ENCODE data around the gene SELP.

The SELP gene

DNA sequence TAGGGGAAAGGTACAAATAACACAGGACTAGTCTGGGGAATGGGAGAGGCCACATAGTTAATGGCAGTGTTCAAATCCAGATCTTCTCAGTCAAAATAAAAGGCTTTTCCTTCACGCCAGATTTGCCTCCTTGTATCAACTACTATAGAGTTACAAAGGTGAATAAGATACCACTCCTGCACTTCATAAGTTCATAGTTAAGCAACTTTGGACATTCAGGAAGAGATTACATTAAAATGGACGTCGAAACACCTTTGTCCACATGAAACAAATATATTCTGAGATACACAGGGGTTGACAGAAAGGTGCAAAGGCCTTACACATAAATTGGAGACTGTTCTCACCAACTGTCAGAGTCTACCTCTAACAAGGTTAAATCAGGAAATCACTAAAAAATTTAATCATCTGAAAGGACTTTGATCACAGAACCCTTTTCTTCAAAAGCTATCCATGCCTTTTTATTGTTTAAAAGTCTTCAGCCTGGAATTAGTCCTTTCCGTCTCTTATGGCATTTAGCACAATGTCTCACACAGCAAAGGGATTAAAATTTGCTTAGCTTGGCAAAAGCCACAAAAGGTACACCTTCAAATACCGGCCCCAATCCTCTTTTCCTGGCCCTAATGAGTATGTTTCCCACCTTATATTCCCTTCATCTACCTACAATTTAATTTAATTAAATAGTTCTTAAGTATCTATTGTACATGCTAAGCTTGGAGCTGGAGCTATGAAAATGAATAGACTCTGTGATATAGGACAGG is 51.8 kb downstream of the SELP start:
- in situ Hi-C loops (cut with HindIII; ENCODE audit: low sequenced_read_pairs) = no loop called here

DNA sequence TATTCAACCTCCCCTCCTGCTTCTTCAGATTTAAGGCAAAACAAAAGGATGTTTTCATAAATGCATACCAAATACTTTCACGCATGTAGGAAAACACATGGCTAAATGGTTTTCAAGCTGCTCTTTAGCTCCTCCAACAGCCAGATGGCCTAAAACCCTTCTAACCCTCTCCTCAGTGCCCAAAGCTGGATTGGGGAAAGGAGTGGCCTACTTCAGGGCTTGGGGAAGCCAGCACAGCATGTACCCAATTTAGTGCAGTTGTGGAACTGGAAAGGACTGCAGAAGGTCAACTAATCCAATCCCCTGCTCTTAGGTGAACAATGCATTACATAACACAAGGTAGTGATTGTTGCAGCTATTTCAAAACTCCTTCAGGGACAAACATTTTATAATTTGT is 53.0 kb downstream of the SELP start:
- in situ Hi-C loops (cut with HindIII; ENCODE audit: low sequenced_read_pairs) = no loop called here

DNA sequence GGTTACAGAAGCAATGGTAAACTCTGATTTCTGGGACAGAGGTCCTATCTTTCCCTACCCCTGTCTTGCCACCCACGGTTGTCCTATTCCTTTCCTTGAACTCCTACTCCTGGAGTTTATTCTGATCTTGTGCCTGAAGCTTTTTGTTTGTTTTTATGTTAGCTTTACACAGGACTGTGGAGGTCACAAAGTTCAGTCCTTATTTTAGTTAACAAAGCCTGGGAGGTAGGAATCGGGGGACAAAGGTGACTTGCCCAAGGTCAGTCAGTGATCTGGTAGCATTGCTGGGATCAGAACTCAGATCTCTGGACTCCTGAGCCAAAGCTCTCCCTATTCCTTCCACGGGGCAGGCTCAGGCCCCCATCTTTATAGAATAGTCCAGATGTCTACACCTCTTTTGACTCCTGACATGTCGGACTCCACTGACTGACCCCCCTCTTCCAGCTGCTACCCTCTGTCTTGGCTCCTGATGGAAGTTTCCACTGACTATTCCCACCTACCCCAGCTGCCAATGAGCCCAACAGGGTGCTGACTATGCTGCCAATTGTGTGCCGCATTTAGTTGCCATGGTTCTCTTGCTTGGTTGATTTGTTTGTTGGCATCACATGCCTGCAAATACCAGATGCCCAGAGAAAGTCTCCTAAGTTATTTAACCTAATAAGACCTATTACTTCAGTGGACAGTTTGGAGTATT is 53.5 kb downstream of the SELP start:
- in situ Hi-C loops (cut with HindIII; ENCODE audit: low sequenced_read_pairs) = no loop called here

DNA sequence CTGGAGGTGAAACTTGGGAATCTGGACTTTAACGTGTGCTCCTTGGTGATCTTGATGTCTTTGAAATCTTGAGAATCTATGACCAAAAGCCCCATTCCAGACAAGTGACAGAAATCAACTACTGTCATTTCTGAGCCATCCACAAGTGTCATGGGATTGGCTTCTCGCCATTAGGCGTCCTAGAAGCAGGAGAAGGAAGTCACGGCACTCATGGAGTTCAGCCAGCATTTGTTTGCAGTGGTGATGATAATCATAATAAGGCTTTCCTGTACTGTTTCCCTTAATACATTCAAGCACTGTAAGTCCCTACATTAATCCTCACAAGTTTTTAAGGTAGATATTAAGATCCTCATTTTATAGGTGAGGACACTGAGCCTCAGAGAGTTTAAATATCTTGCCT is 55.6 kb downstream of the SELP start:
- in situ Hi-C loops (cut with HindIII; ENCODE audit: low sequenced_read_pairs) = no loop called here

DNA sequence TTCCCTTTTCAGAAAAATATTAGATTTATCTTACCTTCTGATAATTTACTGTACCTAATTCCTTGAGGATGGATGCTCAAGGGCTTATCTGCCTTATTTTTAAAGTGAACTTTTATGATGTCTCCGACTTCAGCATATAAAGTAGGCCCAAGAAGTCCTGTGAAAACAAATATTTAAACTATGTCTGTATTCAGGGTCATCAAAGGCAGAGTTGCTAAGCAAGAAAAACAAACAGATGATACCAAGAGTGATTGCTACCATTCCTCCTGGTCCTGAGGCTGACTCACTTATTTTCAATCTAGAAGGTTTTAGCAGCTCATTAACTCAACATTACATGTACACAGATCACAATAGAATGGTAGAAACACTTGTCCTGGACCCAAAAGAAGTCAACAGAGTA is 57.7 kb downstream of the SELP start:
- in situ Hi-C loops (cut with HindIII; ENCODE audit: low sequenced_read_pairs) = no loop called here

DNA sequence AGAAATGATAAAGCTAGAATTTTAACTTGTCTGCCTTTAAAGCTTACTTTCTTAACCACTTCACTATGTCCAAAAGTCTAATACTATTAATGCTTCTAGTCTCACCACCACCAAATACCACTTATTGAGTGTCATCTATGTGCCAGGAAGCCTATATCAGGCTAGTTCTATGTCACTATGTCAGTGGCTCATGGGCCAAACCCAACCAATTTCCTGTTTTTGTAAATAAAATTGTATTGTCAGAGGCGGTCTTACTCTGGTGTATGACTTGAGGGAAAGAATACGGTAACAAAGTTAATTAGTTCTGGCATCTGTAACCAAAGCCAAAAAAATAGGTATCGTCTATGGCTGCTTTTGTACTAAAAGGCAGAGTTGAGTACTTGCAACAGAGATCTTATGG is 58.5 kb downstream of the SELP start:
- in situ Hi-C loops (cut with HindIII; ENCODE audit: low sequenced_read_pairs) = no loop called here

DNA sequence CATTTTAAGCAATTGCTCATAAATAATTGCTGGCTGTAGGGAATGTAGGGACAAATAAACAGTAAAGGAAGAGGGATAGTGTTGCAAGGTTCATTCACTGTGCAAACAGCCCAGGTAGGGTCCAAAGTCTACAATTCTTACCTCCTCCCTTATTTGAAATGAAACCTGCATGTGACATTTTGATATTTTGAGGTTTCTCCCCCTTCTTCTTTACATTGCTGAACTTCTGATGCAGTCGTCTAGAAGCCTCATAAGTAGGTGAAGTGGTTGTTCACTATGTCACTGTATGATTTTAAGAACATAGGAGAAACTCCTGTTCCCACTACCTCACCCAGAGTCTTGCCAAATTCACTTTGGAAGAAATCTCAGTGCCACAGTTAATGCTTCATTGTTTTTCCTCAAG is 59.8 kb downstream of the SELP start:
- in situ Hi-C loops (cut with HindIII; ENCODE audit: low sequenced_read_pairs) = no loop called here

DNA sequence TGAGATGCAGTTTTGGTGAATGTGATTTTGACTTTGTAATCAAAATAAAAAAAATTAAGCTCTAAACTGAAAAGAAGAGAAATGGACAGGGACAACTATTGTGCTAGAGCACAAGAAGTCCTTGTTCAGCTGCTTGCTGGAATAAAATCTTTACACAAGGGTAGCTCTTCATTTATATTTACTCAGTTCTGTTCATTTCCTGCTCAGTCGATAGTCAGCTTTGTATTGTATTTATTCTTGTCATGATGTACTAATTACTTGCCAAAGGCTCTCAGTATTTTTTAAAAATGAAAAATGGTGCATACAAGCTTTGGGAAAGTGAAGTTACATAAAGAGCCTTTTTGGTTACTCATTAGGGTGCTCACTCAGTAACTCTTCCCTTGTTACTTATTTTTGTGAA is 61.4 kb downstream of the SELP start:
- in situ Hi-C loops (cut with HindIII; ENCODE audit: low sequenced_read_pairs) = no loop called here

DNA sequence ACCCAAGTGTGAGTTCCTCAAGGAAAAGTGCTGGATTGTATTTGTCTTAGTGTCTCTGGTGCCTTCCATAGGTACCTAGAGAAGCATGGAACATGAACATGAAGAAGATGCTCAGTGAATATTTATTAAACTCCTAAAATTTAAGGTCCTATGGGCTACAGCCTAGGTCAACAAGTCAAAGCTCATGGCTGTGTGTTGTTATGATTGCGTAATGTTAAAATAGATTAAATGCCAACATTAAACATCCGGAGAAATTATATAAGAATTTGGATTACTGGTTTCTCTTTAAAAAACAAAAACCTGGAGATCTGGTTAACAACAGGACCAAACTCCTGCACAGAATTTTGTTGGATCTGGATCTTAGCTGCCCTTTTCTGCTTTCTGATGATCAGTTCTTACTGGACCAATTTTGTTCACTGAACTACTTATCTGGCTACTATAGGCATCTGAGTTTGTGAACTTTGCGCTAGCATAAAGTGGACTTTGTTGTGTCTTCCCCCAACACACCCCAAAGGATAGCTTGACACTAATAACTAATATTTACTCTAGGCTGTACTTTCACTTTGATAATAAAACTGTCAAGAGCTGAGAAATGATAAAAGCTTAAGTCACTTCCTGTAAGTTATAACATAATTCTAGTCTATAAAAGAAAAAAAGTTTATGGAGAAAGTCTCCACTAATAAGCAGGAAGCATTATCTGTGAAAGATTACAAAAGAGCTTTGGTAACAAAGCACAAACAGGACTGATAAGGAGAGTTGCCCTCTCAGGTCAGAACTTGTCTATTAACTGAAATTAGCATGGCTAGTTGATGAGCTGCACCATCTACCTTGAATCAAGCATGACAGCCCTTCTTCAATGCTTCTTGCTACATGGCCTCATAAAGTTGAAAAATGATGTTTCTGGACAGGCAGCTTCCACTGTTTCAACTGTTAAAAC is 64.3 kb downstream of the SELP start:
- in situ Hi-C loops (cut with HindIII; ENCODE audit: low sequenced_read_pairs) = no loop called here

DNA sequence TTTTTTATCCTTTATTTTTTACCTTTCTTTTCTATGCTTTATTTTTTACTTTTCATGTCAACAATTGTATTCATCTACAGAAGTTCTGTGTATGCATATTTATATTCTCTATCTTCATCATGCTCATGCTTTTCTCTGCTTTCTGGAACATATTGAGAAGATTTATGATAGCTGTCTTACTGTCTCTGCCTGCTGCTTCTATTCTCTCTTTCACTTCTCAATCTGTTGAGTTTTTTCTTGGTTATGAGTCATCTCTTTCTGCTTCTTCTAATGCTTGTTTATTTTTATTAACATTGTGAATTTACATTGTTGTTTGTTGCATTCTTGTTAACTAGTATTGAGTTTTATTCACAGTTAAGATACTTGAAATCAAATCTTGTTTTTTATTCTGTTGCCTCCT is 66.3 kb downstream of the SELP start:
- in situ Hi-C loops (cut with HindIII; ENCODE audit: low sequenced_read_pairs) = no loop called here

DNA sequence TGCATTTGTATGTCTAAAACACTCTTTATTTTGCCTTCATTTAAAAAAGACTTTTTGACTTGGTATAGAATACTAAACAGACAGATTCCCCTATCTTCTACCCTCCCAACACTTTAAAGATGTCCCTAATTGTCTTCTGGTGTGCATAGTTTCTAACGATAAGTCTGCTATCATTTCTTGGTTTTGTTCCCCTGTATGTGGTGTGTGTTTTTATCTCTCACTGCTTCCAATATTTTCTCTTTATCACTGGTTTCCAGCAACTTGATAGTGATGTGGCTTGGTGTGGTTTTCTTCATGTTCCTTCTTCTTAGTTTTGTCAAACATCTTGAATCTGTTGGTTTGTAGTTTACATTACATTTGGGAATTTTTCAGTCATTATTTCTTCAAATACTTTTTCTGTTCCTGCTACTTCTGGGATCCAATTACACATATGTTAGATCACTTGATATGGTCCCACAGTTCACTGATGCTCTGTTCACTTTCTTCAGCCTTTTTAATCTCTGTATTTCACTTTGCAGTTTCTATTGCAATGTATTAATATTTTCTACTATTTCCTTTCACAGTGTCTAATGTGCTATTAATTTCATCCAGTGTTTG is 66.8 kb downstream of the SELP start:
- in situ Hi-C loops (cut with HindIII; ENCODE audit: low sequenced_read_pairs) = no loop called here

DNA sequence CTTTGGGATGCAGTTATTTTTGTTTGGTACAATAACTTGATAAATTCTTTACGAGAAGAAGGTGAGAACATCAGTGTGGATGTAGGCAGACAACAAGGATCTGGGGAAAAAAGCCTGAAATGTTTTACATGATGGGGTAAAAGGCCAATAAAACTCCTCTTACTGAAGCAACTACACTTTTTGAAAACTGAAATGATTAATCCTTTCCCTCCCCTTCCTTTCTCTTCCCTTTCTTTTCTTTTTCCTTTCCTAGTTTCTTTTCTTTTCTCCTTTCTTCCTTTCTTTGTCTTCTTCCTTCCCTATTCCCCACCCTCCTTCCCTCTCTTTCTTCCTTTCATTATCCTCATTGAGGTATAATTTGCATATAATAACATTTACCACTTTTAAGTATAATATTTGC is 68.2 kb downstream of the SELP start:
- in situ Hi-C loops (cut with HindIII; ENCODE audit: low sequenced_read_pairs) = no loop called here

DNA sequence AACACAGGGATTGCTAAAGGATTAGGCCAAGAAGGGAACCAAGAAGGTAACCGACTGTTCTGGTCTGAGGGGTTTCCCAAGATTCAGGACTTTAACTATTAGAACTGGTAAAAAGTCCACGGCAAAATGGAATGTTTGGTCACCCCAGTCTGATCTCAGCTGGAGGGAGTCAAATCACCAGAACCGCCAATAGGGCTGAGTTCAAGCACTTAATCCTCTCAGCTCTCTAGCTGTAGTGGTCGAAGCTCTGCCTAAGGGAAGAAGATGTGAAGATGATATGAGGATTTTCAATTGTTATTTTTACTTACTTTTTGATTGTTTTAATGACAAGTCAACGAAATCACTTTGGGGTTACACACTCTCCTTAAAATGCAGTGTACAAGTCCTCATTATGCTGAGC is 72.8 kb downstream of the SELP start:
- in situ Hi-C loops (cut with HindIII; ENCODE audit: low sequenced_read_pairs) = no loop called here

DNA sequence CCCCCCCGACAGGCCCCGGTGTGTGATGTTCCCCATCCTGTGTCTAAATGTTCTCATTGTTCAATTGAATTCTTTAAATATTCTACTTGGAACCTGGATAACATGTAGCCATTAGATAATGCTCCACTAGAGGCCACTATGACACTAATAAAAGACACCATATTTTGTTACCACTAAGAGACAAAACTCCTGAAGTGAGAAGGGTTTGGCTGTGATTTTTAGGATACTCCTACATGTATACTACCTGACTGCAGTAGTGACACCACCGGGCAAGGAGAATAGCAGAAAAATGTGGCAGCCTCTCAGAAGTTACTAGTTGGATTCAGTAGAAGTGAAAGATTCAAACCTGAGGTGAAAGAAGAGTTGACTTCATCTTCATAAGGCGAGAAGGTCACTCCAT is 79.6 kb downstream of the SELP start:
- in situ Hi-C loops (cut with HindIII; ENCODE audit: low sequenced_read_pairs) = loop anchor here (5.0 kb wide), 1 partner anchor 83 kb away; no protein-coding TSS in a partner anchor

DNA sequence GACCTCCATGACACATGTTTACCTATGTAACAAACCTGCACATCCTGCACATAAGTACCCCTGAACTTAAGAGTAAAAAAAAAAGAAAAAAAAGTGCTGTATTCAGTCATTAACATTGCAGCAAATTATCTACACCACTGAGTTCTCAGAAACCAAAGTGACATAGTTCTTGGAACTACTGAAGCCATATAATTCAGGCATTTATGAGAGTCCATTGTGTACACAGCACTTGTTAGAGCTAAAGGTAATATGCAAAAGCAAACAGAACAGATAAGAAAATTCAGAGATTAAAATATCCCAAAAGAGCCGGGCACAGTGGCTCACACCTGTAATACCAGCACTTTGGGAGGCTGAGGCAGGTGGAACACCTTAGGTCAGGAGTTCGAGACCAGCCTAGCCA is 81.6 kb downstream of the SELP start:
- in situ Hi-C loops (cut with HindIII; ENCODE audit: low sequenced_read_pairs) = no loop called here

DNA sequence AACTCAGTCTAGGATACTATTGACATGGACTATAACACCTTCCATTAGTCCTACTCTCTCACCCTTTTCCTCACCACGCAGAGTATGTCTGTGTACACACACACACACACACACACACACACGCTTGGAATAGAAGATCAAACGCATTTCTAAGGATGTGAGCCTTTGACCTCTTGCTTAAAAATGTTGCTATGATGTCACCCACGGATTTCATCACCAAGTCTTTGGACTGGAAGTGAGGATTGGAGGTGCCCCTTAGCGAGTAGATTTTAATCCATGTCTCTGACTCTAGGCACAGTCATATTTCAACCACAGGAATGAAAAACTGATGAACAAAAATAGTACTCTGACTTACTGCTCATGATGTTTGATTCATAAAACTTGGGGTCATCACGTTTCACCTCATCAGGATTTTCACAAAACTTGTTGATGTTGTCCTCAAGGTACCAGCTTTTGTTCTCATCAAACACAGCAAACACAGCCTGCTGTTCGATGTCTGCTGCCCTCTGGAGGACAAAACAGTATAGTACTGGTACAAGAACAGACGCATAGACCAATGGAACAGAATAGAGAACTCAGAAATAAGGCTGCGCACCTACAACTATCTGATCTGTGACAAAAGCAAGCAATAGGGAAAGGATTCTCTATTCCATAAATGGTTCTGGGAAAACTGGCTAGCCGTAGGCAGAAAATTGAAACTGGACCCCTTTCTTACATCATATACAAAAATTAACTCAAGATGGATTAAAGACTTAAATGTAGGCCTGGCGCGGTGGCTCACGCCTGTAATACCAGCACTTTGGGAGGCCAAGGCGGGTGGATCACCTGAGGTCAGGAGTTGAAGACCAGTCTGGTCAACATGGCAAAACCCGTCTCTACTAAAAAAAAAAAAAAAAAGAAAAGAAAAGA is 83.6 kb downstream of the SELP start:
- in situ Hi-C loops (cut with HindIII; ENCODE audit: low sequenced_read_pairs) = no loop called here

DNA sequence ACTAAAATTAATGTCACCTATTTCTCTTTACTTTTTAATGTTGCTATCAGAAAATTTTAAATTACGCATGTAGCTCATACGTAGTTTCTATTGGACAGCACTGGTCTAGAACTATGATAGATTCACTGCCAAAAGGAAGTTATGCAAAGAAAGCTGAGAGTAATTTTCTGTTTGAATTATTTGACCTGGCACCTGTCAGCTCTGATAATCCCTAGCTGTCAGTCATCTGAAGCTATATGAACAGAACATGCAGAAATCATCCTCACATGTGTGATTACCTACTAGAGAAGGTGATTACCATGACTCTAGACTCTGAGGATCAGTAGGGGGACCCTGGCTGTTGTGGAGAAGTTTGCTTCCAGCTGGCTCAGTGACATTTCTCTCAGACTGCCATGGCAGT is 84.5 kb downstream of the SELP start:
- in situ Hi-C loops (cut with HindIII; ENCODE audit: low sequenced_read_pairs) = no loop called here

DNA sequence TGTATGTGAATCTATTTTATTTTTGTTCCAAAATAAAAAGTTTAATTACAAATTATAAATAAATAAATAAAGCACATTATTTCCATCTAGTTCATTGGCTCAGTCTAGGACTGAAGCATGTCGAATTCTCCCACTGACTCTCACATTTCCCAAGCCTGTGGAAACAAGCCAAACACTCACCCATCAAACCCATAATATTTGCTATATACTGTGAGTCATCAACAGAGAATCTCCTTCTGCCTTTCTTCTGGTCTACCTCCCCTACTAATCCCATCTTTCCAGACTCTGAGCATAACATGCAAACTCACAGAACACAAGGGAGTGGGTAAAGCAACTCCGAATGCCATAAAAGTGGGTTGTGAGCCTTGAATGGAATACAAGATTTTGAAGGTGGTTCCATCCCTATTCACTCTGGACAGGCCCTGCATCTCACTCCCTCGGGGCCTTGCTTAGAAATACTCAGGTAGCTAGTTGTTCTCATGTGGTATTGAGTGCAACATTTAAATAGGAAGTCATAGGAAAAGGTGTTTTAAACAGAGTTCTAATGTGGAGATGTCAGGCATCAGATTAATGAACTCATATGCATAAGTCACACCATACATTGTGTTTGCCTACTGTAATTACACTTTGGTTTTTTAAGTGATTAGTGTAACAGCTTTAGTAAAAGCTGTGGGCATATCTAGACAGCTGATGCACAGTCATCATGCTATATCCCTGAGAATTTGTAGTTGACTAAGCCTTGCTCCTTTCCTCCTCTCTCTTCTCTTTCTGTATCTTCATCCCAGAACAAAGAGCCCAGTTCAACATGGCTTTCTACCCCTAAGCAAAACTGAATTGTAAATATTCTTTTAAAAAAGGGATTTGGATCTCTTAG is 90.7 kb downstream of the SELP start:
- in situ Hi-C loops (cut with HindIII; ENCODE audit: low sequenced_read_pairs) = no loop called here

Measured in DLD1 (cell line).